Panc1 (cell line): ENCODE results near the gene CCDC171. TPM values are rescaled to one million over a fixed set of nuclear protein-coding genes. Genes with fewer than 3 reads are reported as not detected.

ENCODE experiments used
- ATAC-seq: fragments of 200-7000 bp; cut with Tn5 transposase; 2 replicates; pipeline ENCODE4 v1.9.1; 2020; ENCODE audit warnings: mild to moderate bottlenecking, moderate library complexity
- BruUV-seq: library from RNA; stranded (reverse); fragments of 400-500 nt; replicated peaks from 2 replicates; lab custom pipeline; 2021; lab: Mats Ljungman, UMichigan
- CTCF ChIA-PET: fragments of 300-600 bp; sonication (Branson Sonifier 250); formaldehyde crosslinking; loops from one replicate; lab custom pipeline; 2022; ENCODE audit warnings: antibody characterized with exemption; lab: Charles Lee
- POLR2A ChIA-PET: fragments of 300-600 bp; sonication (Branson Sonifier 250); formaldehyde crosslinking; loops from one replicate; lab custom pipeline; 2022; ENCODE audit warnings: antibody characterized with exemption; lab: Charles Lee
- DNase-seq: peaks from one replicate; pipeline ENCODE4 v3.0.0-alpha.2; 2010; ENCODE audit warnings: low read depth, low spot score
- H3K27ac ChIP-seq: 2 replicates; pipeline ENCODE4 v1.5.1; 2011; ENCODE audit warnings: mild to moderate bottlenecking, low read length, inconsistent platforms
- H3K27me3 ChIP-seq: fragments of 200-500 bp; sonication (Bioruptor generic); 2 replicates; pipeline ENCODE4 v1.6.0; 2014; ENCODE audit warnings: low read length, inconsistent platforms; ENCODE audit not compliant: control insufficient read depth, insufficient read depth
- H3K36me3 ChIP-seq: fragments of 200-500 bp; sonication (Bioruptor generic); 2 replicates; pipeline ENCODE4 v1.5.1; 2014; ENCODE audit warnings: inconsistent platforms, mild to moderate bottlenecking, low read length, moderate library complexity; ENCODE audit not compliant: control insufficient read depth, insufficient read depth
- H3K4me1 ChIP-seq: 2 replicates; pipeline ENCODE4 v1.5.1; 2011; ENCODE audit warnings: inconsistent platforms, mild to moderate bottlenecking, low read length, moderate library complexity; ENCODE audit not compliant: control insufficient read depth, insufficient read depth
- H3K4me3 ChIP-seq, 2 experiments: 2 replicates each; pipeline ENCODE4 v1.5.1; 2011 to 2012; ENCODE audit warnings: low read depth in 2 of 2, low read length in 2 of 2, mild to moderate bottlenecking in 2 of 2, inconsistent platforms in 1 of 2, moderate library complexity in 1 of 2
- H3K9me3 ChIP-seq: fragments of 200-500 bp; sonication (Bioruptor generic); 2 replicates; pipeline ENCODE4 v1.5.1; 2014; ENCODE audit warnings: low read depth, mild to moderate bottlenecking, inconsistent platforms, low read length, moderate library complexity; ENCODE audit not compliant: control insufficient read depth, insufficient read depth
- POLR2AphosphoS5 ChIP-seq: IDR thresholded peaks from 2 replicates; pipeline ENCODE4 v1.6.1; 2012; ENCODE audit warnings: mild to moderate bottlenecking, low read depth, low read length, moderate library complexity
- REST ChIP-seq, 2 experiments: IDR thresholded peaks; 2 replicates each; pipeline ENCODE4 v1.6.1; 2011 to 2012; ENCODE audit warnings: low read depth in 2 of 2, control low read depth in 1 of 2, low read length in 1 of 2, mild to moderate bottlenecking in 1 of 2, moderate library complexity in 1 of 2; ENCODE audit not compliant: insufficient read depth in 1 of 2
- SIN3A ChIP-seq: IDR thresholded peaks from 2 replicates; pipeline ENCODE4 v1.6.1; 2012; ENCODE audit warnings: low read depth, mild to moderate bottlenecking, low read length, moderate library complexity, borderline replicate concordance; ENCODE audit not compliant: insufficient read depth
- TCF7L2 ChIP-seq: IDR thresholded peaks from 2 replicates; pipeline ENCODE4 v1.6.1; 2011; ENCODE audit warnings: mild to moderate bottlenecking, low read depth, low read length, inconsistent platforms
- in situ Hi-C: cut with HindIII; loops from 2 replicates; pipeline ENCODE4 v1.10.0; 2016; ENCODE audit warnings: low sequenced_read_pairs, low pct_unique_long_range_greater_than_20kb
- intact Hi-C: fragments of 100-400 bp; cut with micrococcal nuclease; formaldehyde crosslinking; loops from one replicate; pipeline ENCODE4 v1.10.0; 2022; ENCODE audit not compliant: unreplicated experiment
- total RNA-seq: library from RNA; stranded (reverse); gene quantifications from one replicate; pipeline ENCODE4 v1.2.1, GENCODE V29; 2021; ENCODE audit not compliant: unreplicated experiment
- TF ChIP-seq, protein P1 (sequence below): fragments of 450-650 bp; IDR thresholded peaks from 2 replicates; pipeline ENCODE4 v1.5.1; 2017; ENCODE audit warnings: mild to moderate bottlenecking

Gene CCDC171
- total RNA-seq, 1 experiment from 2014 or later: 1.5 TPM

GRCh38 chr9:15967068-15967467 lies 414.2 kb downstream of the CCDC171 start:
- no peak for DNase-seq
- H3K4me3 ChIP-seq: no peak overlapping the region
- in situ Hi-C loops: no loop called here
- CTCF ChIA-PET: no interaction called here
- intact Hi-C loops: no loop called here
- no peak for ATAC-seq
- TF ChIP-seq REST (IDR thresholded peaks at IDR 0.05; ENCODE audit: insufficient read depth in 1 of 2, low read depth in 2 of 2, low read length in 1 of 2) (no peak), SIN3A (no peak), TCF7L2 (no peak), POLR2AphosphoS5 (no peak)
- TF ChIP-seq, protein P1, sequence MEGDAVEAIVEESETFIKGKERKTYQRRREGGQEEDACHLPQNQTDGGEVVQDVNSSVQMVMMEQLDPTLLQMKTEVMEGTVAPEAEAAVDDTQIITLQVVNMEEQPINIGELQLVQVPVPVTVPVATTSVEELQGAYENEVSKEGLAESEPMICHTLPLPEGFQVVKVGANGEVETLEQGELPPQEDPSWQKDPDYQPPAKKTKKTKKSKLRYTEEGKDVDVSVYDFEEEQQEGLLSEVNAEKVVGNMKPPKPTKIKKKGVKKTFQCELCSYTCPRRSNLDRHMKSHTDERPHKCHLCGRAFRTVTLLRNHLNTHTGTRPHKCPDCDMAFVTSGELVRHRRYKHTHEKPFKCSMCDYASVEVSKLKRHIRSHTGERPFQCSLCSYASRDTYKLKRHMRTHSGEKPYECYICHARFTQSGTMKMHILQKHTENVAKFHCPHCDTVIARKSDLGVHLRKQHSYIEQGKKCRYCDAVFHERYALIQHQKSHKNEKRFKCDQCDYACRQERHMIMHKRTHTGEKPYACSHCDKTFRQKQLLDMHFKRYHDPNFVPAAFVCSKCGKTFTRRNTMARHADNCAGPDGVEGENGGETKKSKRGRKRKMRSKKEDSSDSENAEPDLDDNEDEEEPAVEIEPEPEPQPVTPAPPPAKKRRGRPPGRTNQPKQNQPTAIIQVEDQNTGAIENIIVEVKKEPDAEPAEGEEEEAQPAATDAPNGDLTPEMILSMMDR: no peak
- BruUV-seq: no TSS peak
- H3K4me1 ChIP-seq: no peaks in the 10 kb centered on the region
- POLR2A ChIA-PET: no interaction called here
- no peak overlapping the region for H3K27ac ChIP-seq
- H3K36me3 ChIP-seq: no peaks in the 10 kb centered on the region
- no peaks in the 10 kb centered on the region for H3K9me3 ChIP-seq
- H3K27me3 ChIP-seq: no peaks in the 10 kb centered on the region

GRCh38 chr9:15972760-15973159 lies 419.9 kb downstream of the CCDC171 start:
- Histone ChIP-seq H3K4me3 (no peak overlapping the region), H3K27ac (no peak overlapping the region), H3K36me3 (no peaks in the 10 kb centered on the region), H3K9me3 (no peaks in the 10 kb centered on the region), H3K4me1 (no peaks in the 10 kb centered on the region), H3K27me3 (no peaks in the 10 kb centered on the region)
- ChIA-PET POLR2A (no interaction called here), CTCF (no interaction called here)
- ATAC-seq (no peak), DNase-seq (no peak)
- BruUV-seq: no TSS peak
- in situ Hi-C loops (no loop called here), intact Hi-C loops (no loop called here)
- TF ChIP-seq, protein P1: no peak
- TF ChIP-seq POLR2AphosphoS5 (no peak), TCF7L2 (no peak), SIN3A (no peak), REST (IDR thresholded peaks at IDR 0.05; ENCODE audit: insufficient read depth in 1 of 2, low read depth in 2 of 2, low read length in 1 of 2) (no peak)
